GM12878 (cell line): ENCODE data around the gene DISC1. TPM values are rescaled to one million over a fixed set of nuclear protein-coding genes. Genes with fewer than 3 reads are reported as not detected.

Experiments
- ATAC-seq: fragments of 200-7000 bp; cut with Tn5 transposase; 3 replicates; pipeline ENCODE4 v1.9.1; 2020; ENCODE audit warnings: mild to moderate bottlenecking, moderate library complexity
- BruUV-seq: library from RNA; stranded (reverse); fragments of 400-500 nt; replicated peaks from 2 replicates; lab custom pipeline; 2021; lab: Mats Ljungman, UMichigan
- CTCF ChIA-PET: fragments of 300-600 bp; sonication (Branson Sonifier 250); formaldehyde crosslinking; extraction: SDS; loops from one replicate; lab custom pipeline; 2021; ENCODE audit warnings: inconsistent platforms; lab: Yijun Ruan, JAX
- POLR2A ChIA-PET: fragments of 350-600 bp; formaldehyde crosslinking; extraction: SDS; loops from one replicate; lab custom pipeline; 2021; ENCODE audit warnings: inconsistent platforms; lab: Charles Lee
- RAD21 ChIA-PET: fragments of 300-600 bp; sonication (Branson Sonifier 250); formaldehyde crosslinking; loops from one replicate; lab custom pipeline; 2023; ENCODE audit warnings: antibody characterized with exemption; ENCODE audit not compliant: unreplicated experiment; lab: Charles Lee
- SMC1A ChIA-PET: fragments of 300-600 bp; sonication (Branson Sonifier 250); formaldehyde crosslinking; loops from one replicate; lab custom pipeline; 2023; ENCODE audit not compliant: unreplicated experiment, uncharacterized antibody; lab: Charles Lee
- DNase-seq: peaks from one replicate; pipeline ENCODE4 v3.0.0-alpha.2; 2011; ENCODE audit warnings: low read depth, low spot score
- FAIRE-seq: peaks from 3 replicates; lab custom pipeline; 2011; peaks lifted over from hg19 to GRCh38; lab: Jason Lieb, UNC
- H2AFZ ChIP-seq: 2 replicates; pipeline ENCODE4 v1.6.0; 2011; ENCODE audit warnings: low read depth, low read length, control low read depth; ENCODE audit not compliant: control insufficient read depth
- H3K27ac ChIP-seq: 2 replicates; pipeline ENCODE4 v1.5.1; 2011; ENCODE audit warnings: control low read depth; ENCODE audit not compliant: control insufficient read depth, insufficient read depth
- H3K27me3 ChIP-seq, 2 experiments: replicated peaks in 1 of 2; 2 replicates each; pipeline versions ENCODE4 v1.6.0 to v1.6.1; 2011; ENCODE audit warnings: low read length in 1 of 2; ENCODE audit not compliant: control insufficient read depth in 2 of 2, insufficient read depth in 2 of 2
- H3K36me3 ChIP-seq, 2 experiments: 2 replicates each; pipeline ENCODE4 v1.5.1; 2011; ENCODE audit warnings: low read length in 1 of 2; ENCODE audit not compliant: control insufficient read depth in 2 of 2, insufficient read depth in 2 of 2
- H3K4me1 ChIP-seq: 2 replicates; pipeline ENCODE4 v1.6.1; 2011; ENCODE audit warnings: mild to moderate bottlenecking, low read length, moderate library complexity, mixed read lengths; ENCODE audit not compliant: control insufficient read depth, insufficient read depth
- H3K4me2 ChIP-seq: 2 replicates; pipeline ENCODE4 v1.6.0; 2011; ENCODE audit warnings: control low read depth; ENCODE audit not compliant: control insufficient read depth, insufficient read depth
- H3K4me3 ChIP-seq: fragments of 200-600 bp; sonication (generic); 2 replicates; pipeline ENCODE4 v1.5.1; 2016
- H3K79me2 ChIP-seq: 2 replicates; pipeline ENCODE4 v1.6.0; 2011; ENCODE audit warnings: low read length; ENCODE audit not compliant: control insufficient read depth, insufficient read depth
- H3K9ac ChIP-seq: 2 replicates; pipeline ENCODE4 v1.8.0; 2011; ENCODE audit warnings: low read length, control low read depth, mixed read lengths; ENCODE audit not compliant: control insufficient read depth, insufficient read depth
- H3K9me3 ChIP-seq: replicated peaks from 3 replicates; pipeline ENCODE4 v1.5.1; 2011; ENCODE audit warnings: mild to moderate bottlenecking, low read length; ENCODE audit not compliant: control insufficient read depth, insufficient read depth
- H4K20me1 ChIP-seq: 2 replicates; pipeline ENCODE4 v1.6.0; 2011; ENCODE audit not compliant: control insufficient read depth, insufficient read depth
- BRCA1 ChIP-seq: IDR thresholded peaks from 2 replicates; pipeline ENCODE4 v1.6.1; 2011; ENCODE audit warnings: low read depth, low read length, improper control_type of control experiment
- FOXM1 ChIP-seq: IDR thresholded peaks from 2 replicates; pipeline ENCODE4 v1.6.1; 2012; ENCODE audit warnings: low read depth, mild to moderate bottlenecking, inconsistent platforms, low read length, moderate library complexity
- IKZF2 ChIP-seq, 2 experiments: fragments of 450-650 bp; IDR thresholded peaks; 2 replicates each; pipeline ENCODE4 v1.6.1; 2017; ENCODE audit warnings: mild to moderate bottlenecking in 2 of 2, moderate library complexity in 2 of 2
- NR2F1 ChIP-seq: fragments of 450-650 bp; conservative IDR thresholded peaks from 2 replicates; pipeline ENCODE4 v1.6.1; 2017; ENCODE audit warnings: mild to moderate bottlenecking
- POU2F2 ChIP-seq: IDR thresholded peaks from 3 replicates; pipeline ENCODE4 v1.6.1; 2011; ENCODE audit warnings: low read depth, mild to moderate bottlenecking, low read length, borderline replicate concordance
- SMARCA5 ChIP-seq: fragments of 450-650 bp; IDR thresholded peaks from 2 replicates; pipeline ENCODE4 v1.6.1; 2017; ENCODE audit warnings: mild to moderate bottlenecking
- SPI1 ChIP-seq: IDR thresholded peaks from 2 replicates; pipeline ENCODE4 v1.6.1; 2011; ENCODE audit warnings: low read depth, mild to moderate bottlenecking, low read length, moderate library complexity, borderline replicate concordance; ENCODE audit not compliant: insufficient read depth
- SREBF2 ChIP-seq: IDR thresholded peaks from 2 replicates; pipeline ENCODE4 v1.6.1; 2012; ENCODE audit warnings: mild to moderate bottlenecking, low read length
- SUZ12 ChIP-seq: fragments of 200-600 bp; sonication (generic); IDR thresholded peaks from one replicate; pipeline ENCODE4 v1.6.1; 2018; ENCODE audit warnings: antibody characterized with exemption, mild to moderate bottlenecking; ENCODE audit not compliant: unreplicated experiment
- YBX1 ChIP-seq: fragments of 450-650 bp; IDR thresholded peaks from 2 replicates; pipeline ENCODE4 v1.6.1; 2016; ENCODE audit warnings: antibody characterized with exemption
- WGBS: methylation state at CpG from one replicate; pipeline ENCODE4 v1.1.6; 2016; ENCODE audit warnings: low lambda C conversion rate; ENCODE audit not compliant: insufficient replicate concordance, insufficient coverage; ENCODE audit errors: missing lambda C conversion rate; 5-methylcytosine and 5-hydroxymethylcytosine counted together
- in situ Hi-C: fragments of 300-500 bp; cut with MboI; formaldehyde crosslinking; loops from 9 replicates; pipeline ENCODE4 v1.14.3; 2018; ENCODE audit warnings: mixed read lengths
- intact Hi-C: fragments of 100-400 bp; cut with micrococcal nuclease; formaldehyde crosslinking; loops from one replicate; pipeline ENCODE4 v1.14.2; 2022; ENCODE audit not compliant: unreplicated experiment
- polyA plus RNA-seq, 11 experiments: library from polyadenylated mRNA; depleted of rRNA in 4 of 11; unstranded in 6 of 11; stranded (reverse) in 5 of 11; fragments of >200 nt; fragmentation: Nextera tagmentation in 4 of 11; fragmentation: Illumina TruSeq in 1 of 11; extraction: Ambion mirVana in 4 of 11; extraction: Trizol in 1 of 11; gene quantifications; 1 replicate in 1 of 11; 2 replicates in 10 of 11; pipeline versions ENCODE4 v1.2.1 to v1.2.3, GENCODE V29; 2011 to 2016; ENCODE audit warnings: inconsistent platforms in 2 of 11, missing spikeins in 2 of 11, low read depth in 1 of 11
- total RNA-seq, 4 experiments: library from RNA; depleted of rRNA in 3 of 4; stranded (reverse); fragments of >200 nt in 3 of 4; fragmentation: Illumina TruSeq in 1 of 4; extraction: Trizol in 1 of 4; gene quantifications; 2 replicates each; pipeline versions ENCODE4 v1.2.1 to v1.2.3, GENCODE V29; 2013 to 2021
- TF ChIP-seq, protein P1 (sequence below): fragments of 450-650 bp; IDR thresholded peaks from 2 replicates; pipeline ENCODE4 v1.6.1; 2017; ENCODE audit warnings: mild to moderate bottlenecking, moderate library complexity

DISC1 gene
- total and polyA plus RNA-seq, 10 of the 15 experiments (the other 5 are each of a cell fraction or from before 2014, with no cell fraction given): 0.05 to 0.72 (median 0.19) TPM; not detected in 1

DNA sequence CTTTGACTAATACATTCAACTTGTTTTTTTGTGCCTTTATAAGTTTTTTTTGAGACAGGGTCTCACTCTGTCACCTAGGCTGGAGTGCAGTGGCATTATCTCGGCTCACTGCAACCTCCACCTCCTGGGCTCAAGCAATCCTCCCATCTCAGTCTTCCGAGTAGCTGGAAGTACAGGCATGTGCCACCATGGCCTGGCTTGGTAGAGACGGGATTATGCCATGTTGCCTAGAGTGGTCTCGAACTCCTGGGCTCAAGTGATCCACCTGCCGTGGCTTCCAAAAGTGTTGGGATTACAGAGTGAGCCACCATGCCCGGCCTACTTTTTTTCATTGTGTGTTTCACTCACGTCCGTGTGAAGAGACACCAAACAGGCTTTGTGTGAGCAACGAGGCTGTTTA is 202.7 kb downstream of the DISC1 start:
- BruUV-seq: no TSS peak
- intact Hi-C loops: no loop called here

More for the DNA sequence above, 202.7 kb downstream of the DISC1 start:
- FAIRE-seq: no peak
- no peak for TF ChIP-seq SPI1
- no peak for TF ChIP-seq YBX1
- TF ChIP-seq SMARCA5: no peak
- TF ChIP-seq SREBF2: no peak
- TF ChIP-seq IKZF2 (IDR thresholded peaks at IDR 0.05): no peak
- no peak for TF ChIP-seq POU2F2
- no peak for TF ChIP-seq BRCA1
- TF ChIP-seq, protein P1, sequence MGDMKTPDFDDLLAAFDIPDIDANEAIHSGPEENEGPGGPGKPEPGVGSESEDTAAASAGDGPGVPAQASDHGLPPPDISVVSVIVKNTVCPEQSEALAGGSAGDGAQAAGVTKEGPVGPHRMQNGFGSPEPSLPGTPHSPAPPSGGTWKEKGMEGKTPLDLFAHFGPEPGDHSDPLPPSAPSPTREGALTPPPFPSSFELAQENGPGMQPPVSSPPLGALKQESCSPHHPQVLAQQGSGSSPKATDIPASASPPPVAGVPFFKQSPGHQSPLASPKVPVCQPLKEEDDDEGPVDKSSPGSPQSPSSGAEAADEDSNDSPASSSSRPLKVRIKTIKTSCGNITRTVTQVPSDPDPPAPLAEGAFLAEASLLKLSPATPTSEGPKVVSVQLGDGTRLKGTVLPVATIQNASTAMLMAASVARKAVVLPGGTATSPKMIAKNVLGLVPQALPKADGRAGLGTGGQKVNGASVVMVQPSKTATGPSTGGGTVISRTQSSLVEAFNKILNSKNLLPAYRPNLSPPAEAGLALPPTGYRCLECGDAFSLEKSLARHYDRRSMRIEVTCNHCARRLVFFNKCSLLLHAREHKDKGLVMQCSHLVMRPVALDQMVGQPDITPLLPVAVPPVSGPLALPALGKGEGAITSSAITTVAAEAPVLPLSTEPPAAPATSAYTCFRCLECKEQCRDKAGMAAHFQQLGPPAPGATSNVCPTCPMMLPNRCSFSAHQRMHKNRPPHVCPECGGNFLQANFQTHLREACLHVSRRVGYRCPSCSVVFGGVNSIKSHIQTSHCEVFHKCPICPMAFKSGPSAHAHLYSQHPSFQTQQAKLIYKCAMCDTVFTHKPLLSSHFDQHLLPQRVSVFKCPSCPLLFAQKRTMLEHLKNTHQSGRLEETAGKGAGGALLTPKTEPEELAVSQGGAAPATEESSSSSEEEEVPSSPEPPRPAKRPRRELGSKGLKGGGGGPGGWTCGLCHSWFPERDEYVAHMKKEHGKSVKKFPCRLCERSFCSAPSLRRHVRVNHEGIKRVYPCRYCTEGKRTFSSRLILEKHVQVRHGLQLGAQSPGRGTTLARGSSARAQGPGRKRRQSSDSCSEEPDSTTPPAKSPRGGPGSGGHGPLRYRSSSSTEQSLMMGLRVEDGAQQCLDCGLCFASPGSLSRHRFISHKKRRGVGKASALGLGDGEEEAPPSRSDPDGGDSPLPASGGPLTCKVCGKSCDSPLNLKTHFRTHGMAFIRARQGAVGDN: no peak
- TF ChIP-seq FOXM1: no peak
- TF ChIP-seq NR2F1: no peak
- no peak for TF ChIP-seq SUZ12
- TF ChIP-seq, all 136 proteins: peak for 0
- no peaks in the 10 kb centered on the region for H3K36me3 ChIP-seq
- no peak overlapping the region for H3K9ac ChIP-seq
- no peak overlapping the region for H3K27ac ChIP-seq
- in situ Hi-C loops: no loop called here
- no peaks in the 10 kb centered on the region for H4K20me1 ChIP-seq
- ChIA-PET SMC1A (no interaction called here), CTCF (interaction anchor here (0.6 kb wide), 1 partner anchor 1490 kb away, joined by 3 read pairs; no protein-coding TSS in a partner anchor), POLR2A (no interaction called here), RAD21 (no interaction called here)
- H3K9me3 ChIP-seq: no peaks in the 10 kb centered on the region
- no peak overlapping the region for H3K4me2 ChIP-seq
- no peaks in the 10 kb centered on the region for H3K27me3 ChIP-seq
- H3K4me1 ChIP-seq: no peaks in the 10 kb centered on the region
- no peak overlapping the region for H2AFZ ChIP-seq
- 22% methylated on average over 9 of the region's 9 CpGs for WGBS
- H3K4me3 ChIP-seq: no peak overlapping the region
- ATAC-seq (no peak), DNase-seq (no peak)
- no peaks in the 10 kb centered on the region for H3K79me2 ChIP-seq
